HG03280 (cell line): ENCODE measurements around the gene SOD1.
"Not testable (repeated sequence)": the region's sequence is repeated elsewhere in the genome, so short reads cannot be mapped to it uniquely, and the experiment has no call there.

Experiments used
- ATAC-seq: cut with Tn5 transposase; IDR thresholded peaks from one replicate; pipeline ENCODE4 v1.9.1; 2021; ENCODE audit warnings: mild to moderate bottlenecking, moderate library complexity; ENCODE audit not compliant: unreplicated experiment

The SOD1 gene

DNA sequence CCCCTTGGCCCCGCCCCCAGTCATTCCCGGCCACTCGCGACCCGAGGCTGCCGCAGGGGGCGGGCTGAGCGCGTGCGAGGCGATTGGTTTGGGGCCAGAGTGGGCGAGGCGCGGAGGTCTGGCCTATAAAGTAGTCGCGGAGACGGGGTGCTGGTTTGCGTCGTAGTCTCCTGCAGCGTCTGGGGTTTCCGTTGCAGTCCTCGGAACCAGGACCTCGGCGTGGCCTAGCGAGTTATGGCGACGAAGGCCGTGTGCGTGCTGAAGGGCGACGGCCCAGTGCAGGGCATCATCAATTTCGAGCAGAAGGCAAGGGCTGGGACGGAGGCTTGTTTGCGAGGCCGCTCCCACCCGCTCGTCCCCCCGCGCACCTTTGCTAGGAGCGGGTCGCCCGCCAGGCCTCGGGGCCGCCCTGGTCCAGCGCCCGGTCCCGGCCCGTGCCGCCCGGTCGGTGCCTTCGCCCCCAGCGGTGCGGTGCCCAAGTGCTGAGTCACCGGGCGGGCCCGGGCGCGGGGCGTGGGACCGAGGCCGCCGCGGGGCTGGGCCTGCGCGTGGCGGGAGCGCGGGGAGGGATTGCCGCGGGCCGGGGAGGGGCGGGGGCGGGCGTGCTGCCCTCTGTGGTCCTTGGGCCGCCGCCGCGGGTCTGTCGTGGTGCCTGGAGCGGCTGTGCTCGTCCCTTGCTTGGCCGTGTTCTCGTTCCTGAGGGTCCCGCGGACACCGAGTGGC is at the start of gene SOD1:
SOD1 (plus strand) TSS at position 158 of the 723 bp plus-strand sequence; CDS start at position 235, 77 bp downstream.
- peak; percentile 94 for ATAC-seq

DNA sequence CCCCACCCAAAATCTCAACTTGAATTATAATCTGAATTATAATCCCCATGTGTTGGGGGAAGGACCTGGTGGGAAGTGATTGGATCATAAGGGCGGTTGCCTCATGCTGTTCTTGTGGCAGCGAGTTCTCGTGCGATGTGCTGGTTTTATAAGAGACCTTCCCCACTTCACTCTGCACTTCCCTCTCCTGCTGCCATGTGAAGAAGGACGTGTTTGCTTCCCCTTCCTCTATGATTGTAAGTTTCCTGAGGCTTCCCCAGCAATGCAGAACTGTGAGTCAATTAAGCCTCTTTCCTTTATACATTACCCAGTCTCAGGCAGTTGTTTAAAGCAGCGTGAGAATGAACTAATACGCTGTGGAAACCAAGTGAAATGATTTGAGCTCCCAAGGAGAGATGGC is 48.0 kb upstream of the SOD1 start:
- no peak for ATAC-seq

DNA sequence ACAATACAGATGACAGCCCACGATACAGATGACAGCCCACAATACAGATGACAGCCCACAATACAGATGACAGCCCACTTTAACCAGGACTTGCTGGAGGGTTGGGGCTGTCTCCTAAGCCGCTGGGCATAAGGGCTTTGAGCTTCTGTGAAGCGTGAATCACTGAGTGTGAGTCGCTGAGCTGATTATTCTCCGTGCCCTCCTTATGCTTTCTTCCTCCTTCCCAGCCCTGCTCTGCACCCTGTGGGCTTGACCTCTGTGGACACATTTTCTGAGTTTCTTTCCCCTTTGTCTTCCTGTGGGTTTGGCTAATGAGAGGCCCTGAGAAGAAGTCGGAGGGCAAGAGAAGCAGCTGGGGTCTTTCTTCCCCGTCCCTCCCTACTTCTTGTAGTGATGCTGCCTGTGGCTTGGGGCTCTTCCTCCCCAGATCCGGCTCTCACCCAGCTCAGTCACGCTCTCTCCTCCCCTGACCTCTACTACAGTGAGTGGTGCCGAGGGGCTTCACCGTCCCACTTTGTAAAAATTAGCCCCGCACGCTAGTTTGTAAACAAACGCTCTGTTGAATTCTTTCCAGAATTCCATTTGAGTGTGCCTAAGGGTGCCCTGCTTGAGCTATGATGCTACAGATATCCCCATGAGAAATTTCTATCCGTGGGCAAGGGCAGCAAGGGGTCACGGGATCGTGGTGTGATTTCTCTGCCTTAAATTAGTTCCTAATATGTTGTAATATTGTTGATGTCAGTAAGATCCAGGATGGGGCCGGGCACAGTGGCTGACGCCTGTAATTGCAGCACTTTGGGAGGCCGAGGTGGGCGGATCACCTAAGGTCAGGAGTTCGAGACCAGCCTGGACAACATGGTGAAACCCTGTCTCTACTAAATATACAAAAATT is 46.4 kb upstream of the SOD1 start:
- no peak for ATAC-seq

DNA sequence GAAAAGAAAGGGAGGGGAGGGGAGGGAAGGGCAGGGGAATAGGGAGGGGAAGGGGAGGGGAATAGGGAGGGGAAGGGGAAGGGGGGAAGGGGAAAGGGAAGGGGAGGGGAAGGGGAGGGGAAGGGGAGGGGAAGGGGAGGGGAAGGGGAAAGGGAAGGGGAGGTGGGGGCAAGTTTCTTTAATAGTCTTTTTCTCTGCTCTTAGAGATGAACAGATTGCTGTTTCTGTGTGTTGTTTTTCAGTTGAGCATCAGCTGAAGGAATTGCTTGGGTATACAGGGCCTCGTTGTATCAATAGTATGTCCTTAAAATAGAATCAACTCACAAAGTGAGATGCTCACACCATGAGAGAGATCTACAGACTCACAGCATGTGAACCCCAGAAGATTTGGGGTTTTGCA is 44.8 kb upstream of the SOD1 start:
- no peak for ATAC-seq

DNA sequence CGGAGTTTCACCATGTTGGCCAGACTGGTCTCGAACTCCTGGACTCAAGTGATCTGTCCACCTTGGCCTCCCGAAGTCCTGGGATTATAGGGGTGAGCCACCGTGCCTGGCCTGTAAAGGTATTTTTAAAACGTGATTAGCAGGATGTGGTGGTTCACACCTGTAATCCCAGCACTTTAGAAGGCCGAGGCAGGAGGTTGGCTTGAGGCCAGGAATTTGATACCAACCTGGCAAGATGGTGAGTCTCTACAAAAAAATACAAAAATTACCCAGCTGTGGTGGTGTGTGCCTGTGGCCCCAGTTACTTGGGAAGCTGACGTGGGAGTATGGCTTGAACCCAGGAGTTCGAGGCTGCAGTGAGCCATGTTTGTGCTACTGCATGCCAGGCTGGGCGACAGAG is 43.3 kb upstream of the SOD1 start:
- no peak for ATAC-seq

DNA sequence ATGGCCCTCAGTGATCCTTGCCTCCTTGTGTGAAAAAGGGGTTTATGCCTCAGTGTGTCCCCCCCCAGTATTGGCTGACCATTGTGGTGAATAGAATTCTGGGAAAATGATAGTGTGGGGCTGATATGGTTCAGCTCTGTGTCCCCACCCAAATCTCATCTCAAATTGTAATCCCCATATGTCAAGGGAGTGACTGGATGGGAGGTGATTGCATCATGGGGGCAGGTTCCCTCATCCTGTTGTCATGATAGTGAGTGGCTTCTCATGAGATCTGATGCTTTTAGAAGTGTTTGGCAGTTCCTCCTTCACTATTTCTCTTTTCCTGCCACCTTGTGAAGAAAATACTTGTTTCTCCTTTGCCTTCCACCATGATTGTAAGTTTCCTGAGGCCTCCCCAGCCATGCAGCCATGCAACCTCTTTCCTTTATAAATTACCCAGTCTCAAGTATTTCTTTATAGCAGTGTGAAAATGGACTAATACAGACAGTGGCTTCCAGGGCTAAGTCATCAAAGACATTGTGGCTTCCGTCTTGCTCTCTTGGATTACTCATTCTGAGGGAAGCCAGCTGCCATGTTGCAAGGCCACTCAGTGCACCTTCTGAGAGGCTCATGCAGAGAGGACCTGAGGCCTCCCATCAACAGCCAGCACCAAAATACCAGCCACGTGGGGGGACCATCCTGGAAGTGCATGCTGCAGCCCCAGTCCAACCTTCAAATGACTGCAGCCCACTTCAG is 40.6 kb upstream of the SOD1 start:
- ATAC-seq: no peak

DNA sequence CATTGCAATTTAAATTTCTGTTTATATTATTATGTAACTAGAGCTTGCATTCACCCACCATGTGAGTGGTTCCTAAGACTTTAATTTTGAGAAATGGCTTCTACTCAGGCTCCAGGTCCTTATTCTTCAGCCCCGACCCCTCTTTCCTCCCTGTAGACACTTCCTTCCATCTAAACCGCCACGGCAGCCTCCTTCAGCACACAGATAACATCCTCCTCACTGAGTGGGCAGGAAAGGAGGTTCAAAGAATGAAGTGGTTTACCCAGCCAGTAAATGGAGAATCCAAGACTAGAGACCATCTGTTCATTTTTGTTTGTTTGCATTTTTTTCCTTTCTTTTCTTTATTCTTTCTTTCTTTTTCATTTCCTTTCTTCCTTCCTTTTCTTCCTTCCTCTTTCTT is 37.1 kb upstream of the SOD1 start:
- ATAC-seq: no peak

DNA sequence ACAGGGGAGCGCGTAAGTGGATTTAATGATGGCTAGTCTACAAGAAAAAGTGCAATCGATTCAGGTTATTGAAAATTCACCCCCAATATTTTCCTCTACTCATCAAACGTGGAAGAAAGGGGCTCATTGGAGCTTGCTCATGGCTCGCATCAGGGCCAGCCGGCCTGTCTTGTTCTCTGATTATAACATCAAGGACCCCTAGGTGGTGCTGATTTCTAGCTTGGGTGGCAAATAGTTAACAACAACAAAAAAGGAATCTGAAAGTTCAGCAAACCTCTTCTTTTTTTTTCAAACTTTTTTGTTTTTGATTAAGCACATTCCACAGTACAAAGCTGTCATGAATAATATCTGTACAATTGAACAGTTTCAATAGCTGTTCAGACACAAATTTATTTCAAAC is 35.8 kb upstream of the SOD1 start:
- no peak for ATAC-seq

DNA sequence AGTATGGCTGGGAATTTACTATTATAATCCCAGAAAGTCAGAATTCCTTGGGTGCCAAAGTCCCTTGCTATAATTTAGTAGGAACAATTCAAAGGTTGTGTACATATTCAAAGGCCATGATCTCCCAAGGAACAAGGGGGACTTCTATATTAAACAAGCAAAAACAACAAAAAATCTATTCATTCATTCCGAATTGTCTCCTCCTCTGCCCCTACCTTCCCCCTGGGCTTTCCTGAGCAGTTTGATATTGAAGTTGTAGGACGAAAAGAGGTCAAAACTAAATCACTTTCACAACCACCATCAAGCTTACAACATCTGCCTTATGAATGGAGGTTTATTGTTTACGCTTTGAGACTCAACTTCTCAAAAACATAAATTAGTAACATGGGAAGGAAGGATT is 35.3 kb upstream of the SOD1 start:
- no peak for ATAC-seq

DNA sequence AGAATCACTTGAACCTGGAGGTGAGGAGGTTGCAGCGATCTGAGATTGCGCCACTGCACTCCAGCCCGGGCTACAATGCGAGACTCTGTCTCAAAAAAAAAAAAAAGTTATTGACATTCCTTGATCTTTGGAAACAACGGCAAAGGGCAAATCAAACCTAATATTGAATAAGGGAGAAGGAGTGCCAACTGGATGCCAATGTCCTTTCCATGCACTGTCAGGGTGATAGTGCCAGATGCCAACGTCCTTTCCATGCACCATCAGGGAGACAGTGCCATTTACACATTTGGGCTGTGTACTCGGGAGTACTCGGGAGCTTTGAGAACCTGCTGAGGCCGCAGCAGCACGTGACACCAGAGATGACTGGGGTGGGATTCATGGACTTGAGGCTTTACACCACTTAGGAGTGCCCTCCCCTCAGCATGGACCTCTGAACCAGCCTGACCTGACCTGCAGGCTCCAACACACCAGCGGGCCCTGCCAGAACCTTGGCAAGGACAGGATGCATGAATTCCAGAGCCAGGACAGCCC is 34.5 kb upstream of the SOD1 start:
- no peak for ATAC-seq

DNA sequence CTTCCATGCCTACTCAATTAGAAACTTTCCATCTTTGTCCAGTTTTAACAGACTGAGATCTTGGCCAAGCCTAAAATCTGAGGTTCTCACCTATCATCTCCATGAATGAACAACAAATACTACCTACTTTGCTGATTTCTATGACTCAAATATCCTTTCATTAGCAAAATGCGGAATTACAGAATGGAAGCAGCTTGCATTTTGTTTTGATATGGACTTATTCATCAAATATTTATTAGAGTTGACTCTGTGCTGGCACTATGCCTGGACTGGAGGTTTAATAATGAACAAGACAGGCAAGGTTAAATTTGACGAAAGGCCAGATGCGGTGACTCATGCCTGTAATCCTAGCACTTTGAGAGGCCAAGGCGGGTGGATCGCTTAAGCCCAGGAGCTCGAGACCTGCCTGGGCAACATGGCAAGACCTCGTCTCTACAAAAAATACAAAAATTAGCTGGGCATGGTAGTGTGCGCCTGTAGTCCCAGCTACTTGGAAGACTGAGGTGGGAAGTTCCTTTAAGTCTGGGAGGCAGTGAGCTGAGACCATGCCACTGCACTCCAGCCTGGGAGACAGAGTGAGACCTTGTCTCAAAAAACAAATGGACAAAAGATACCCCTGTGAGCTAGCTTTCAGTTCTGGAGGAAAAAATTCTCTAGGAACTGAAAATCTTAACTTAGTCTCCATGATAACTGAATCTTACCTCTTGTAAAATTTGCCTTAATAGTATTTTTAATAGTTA is 29.4 kb upstream of the SOD1 start:
- ATAC-seq: no peak

DNA sequence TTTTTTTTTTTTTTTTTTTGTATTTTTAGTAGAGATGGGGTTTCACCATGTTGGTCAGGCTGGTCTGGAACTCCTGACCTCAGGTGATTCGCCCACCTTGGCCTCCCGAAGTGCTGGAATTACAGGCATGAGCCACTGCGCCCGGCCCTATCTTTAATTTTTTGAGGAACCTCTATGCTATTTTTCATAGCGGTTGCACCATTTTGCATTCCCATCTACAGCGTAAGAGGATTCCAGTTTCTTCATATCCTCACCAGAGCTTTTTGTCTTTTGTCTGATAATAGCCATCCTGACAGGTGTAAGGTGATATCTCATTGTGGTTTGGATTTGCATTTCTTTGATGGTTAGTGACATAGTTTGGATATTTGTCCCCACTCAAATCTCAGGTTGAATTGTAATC is 27.6 kb upstream of the SOD1 start:
- not testable (repeated sequence) for ATAC-seq

DNA sequence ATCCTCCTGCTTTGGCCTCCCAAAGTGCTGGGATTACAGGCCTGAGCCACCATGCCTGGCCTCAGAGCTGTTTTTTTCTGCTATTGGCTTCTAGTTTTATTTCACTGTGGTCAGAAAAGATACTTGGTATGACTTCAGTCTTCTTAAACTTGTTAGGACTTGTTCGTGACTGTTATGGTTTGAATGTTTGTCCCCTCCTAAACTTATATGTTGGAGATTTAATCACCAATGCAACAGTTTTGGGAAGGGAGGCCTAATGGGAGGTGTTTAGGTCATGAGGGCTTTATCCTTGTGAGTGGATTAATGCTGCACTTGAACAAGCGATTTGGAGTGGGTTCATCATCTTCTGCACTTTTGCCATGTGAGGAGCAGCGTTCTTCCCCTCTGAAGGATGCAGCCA is 24.5 kb upstream of the SOD1 start:
- ATAC-seq: no peak

DNA sequence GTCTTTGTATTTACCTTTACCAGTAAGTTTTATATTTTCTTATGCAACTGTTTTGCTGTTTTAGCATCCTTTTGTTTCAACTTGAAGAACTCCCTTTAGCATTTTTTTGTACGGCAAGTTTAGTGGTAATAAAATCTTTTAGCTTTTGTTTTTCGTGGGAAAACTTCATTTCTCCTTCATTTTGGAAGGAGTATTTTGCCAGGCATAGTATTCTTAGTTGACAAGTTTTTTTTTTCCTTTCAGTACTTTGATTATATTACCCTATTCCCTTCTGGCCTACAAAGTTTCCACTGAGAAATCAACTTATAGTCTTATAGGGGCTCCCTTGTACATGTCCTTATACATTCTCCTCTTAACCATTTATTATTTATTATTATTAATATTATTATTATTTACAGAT is 22.6 kb upstream of the SOD1 start:
- ATAC-seq: no peak

DNA sequence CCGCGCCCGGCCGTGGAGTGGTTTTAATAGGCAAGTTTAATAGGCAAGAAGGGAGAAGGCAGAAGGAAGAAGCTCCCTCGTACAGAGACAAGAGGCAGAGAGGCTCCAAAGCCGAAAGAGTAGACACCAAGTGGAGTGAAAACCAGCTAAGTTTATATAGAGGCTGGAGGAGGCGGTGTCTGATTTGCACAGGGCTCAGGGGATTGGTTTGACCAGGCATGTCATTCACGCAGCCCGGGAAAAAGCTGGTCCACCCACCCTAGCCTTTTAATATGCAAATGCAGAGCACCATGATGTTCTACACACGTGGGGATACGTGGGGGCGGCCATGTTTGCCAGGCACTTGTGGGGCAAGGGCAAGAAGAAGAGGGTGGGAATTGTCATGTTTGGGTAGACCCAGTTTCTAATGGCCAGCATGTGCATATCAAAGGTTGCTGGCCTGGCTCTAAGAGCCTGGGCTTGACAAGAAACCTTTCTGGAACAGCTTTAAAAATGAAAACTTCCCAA is 18.0 kb upstream of the SOD1 start:
- ATAC-seq: no peak

DNA sequence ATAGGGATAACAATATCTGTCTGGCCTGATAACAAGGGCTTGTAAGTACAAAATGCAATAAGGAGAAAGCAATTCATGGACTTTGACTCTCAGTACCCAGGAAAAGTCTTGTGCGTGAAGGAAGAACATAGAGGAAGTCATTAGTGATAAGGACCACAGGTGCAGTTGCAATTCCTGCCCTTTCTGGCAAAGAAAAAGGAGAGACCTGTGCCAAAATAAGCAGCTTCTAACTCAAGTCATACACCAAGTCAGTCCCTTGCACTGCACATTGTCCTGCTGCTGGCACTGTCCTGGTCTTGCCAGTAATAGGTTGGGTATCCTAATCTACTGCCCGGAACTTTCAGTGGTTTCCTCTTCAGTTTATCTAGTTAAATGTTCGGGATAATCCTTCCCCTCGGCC is 14.8 kb upstream of the SOD1 start:
- ATAC-seq: no peak

DNA sequence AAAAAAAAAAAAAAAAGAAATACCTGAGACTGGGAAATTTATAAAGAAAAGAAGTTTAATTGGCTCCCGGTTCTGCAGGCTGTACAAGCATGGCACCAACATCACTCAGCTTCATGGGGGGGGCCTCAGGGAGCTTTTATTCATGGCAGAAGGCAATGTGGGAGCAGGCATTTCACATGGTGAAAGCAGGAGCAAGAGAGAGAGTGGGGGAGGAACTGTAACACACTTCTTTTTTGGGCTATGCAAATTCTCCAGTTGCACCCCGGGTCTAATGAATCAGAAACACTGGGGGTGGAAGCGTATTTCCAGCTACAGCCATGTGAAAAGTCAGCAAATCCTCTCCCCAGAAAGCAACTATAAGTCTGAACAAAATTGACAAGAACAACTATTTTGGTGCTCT is 11.8 kb upstream of the SOD1 start:
- no peak for ATAC-seq

DNA sequence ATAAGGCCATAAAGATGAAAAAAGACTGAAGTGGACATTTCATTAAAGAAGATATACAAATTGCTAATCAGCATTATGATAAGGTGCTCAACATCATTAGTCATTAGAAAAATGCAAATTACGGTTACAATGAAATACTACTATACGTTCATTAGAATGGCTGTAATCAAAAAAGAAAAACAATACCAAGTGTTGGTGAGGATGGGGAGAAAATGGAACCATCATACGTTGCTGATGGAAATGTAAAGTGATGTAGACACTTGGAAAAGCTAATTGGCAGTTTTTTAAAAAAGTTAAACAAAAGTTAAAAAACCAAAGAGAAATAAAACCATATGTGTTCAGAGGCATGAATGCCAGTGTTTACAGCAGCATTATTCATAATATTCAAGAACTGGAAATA is 8.6 kb upstream of the SOD1 start:
- no peak for ATAC-seq

DNA sequence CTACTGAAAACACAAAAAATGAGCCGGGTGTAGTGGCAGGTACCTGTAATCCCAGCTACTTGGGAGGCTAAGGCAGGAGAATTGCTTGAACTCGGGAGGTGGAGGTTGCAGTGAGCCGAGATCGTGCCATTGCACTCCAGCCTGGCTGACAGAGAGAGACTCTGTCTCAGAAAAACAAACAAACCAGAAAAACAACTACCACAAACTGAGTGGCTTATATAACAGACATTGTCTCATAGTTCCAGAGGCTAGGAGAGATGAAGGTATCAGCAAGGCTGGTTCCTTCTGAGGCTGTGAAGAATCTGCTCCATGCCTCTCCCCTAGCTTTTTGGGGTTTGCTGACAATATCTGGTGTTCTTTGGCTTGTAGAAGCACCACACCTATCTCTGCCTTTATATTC is 8.0 kb upstream of the SOD1 start:
- not testable (repeated sequence) for ATAC-seq

DNA sequence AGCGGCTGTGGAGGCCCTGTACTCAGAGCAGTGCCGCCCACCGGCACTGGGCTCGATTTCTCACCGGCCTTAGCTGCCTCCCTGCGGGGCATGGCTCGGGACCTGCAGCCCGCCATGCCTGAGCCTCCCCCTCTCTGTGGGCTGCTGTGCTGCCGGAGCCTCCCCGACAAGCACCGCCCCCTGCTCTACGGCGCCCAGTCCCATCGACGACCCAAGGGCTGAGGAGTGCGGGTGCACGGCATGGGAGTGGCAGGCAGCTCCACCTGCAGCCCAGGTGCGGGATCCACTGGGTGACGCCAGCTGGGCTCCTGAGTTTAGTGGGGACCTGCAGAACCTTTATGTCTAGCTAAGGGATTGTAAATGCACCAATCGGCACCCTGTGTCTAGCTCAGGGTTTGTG is 5.2 kb upstream of the SOD1 start:
- ATAC-seq: no peak
